ENCODE data around the gene VPS8.
A peak's percentile ranks its signal among the peaks of the same experiment; 100 is the strongest.

Gene VPS8

DNA sequence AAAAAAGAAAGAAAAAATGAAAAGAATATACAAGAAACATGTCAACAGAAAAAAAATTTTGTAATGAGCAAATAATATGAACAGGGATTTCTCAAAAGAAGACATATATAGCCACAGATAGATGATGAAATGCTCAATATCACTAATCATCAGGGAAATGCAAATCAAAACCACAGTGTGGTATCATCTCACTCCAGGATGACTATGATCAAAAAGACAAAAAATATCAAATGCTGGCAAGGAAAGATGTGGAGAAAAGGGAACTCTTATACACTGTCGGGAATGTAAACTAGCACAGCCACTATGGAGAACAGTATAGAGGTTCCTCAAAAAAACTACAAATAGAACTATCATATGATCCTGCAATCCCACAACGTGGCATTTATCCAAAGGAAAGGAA lies 246.8 kb downstream of the VPS8 start:
- DNase-seq: no peak
- Histone ChIP-seq H3K27me3 (replicated peaks) (no peaks in the 10 kb centered on the region), H3K4me3 (ENCODE audit: low read depth, low read length) (no peak overlapping the region), H3K36me3 (replicated peaks) (no peaks in the 10 kb centered on the region), H3K27ac (no peak overlapping the region)
- in situ Hi-C loops (cut with HindIII; ENCODE audit: low pct_ligation_motif_present, low sequenced_read_pairs): no loop called here
- TF ChIP-seq, protein P1, sequence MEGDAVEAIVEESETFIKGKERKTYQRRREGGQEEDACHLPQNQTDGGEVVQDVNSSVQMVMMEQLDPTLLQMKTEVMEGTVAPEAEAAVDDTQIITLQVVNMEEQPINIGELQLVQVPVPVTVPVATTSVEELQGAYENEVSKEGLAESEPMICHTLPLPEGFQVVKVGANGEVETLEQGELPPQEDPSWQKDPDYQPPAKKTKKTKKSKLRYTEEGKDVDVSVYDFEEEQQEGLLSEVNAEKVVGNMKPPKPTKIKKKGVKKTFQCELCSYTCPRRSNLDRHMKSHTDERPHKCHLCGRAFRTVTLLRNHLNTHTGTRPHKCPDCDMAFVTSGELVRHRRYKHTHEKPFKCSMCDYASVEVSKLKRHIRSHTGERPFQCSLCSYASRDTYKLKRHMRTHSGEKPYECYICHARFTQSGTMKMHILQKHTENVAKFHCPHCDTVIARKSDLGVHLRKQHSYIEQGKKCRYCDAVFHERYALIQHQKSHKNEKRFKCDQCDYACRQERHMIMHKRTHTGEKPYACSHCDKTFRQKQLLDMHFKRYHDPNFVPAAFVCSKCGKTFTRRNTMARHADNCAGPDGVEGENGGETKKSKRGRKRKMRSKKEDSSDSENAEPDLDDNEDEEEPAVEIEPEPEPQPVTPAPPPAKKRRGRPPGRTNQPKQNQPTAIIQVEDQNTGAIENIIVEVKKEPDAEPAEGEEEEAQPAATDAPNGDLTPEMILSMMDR (IDR thresholded peaks at IDR 0.05; ENCODE audit: low read depth, low read length, missing control alignments): no peak

DNA sequence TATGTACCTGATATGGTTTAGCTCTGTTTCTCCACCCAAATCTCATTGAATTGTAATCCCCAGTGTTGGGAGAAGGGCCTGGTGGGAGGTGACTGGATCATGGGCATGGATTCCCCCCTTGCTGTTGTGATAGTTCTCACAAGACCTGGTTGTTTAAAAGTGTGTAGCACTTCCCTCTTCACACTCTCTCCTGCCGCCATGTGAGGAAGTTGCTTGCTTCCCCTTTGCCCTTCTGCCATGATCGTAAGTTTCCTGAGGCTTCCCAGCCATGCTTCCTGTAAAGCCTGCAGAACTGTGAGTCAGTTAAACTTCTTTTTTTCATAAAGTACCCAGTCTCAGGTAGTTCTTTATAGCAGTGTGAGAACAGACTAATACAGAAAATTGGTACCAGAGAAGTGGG lies 247.8 kb downstream of the VPS8 start:
- Histone ChIP-seq H3K4me3 (ENCODE audit: low read depth, low read length) (no peak overlapping the region), H3K27me3 (replicated peaks) (no peaks in the 10 kb centered on the region), H3K36me3 (replicated peaks) (no peaks in the 10 kb centered on the region), H3K27ac (no peak overlapping the region)
- DNase-seq: no peak
- TF ChIP-seq, protein P1 (IDR thresholded peaks at IDR 0.05; ENCODE audit: low read depth, low read length, missing control alignments): no peak
- in situ Hi-C loops (cut with HindIII; ENCODE audit: low pct_ligation_motif_present, low sequenced_read_pairs): no loop called here

DNA sequence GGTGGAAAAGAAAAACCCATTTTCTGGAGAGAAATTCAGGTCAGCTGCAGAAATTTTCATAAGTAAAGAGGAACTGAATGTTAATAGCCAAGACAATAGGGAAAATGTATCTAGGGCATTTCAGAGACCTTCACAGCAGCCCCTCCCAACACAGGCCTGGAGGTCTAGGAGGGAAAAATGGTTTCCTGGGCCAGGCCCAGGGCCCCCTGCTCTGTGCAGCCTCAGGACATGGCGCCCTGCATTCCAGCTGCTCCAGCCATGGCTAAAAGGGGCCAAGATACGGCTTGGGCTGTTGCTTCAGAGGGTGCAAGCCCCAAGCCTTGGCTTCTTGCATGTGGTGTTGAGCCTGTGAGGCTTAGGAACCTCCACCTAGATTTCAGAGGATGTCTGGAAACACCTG lies 248.7 kb downstream of the VPS8 start:
- Histone ChIP-seq H3K36me3 (replicated peaks) (no peaks in the 10 kb centered on the region), H3K4me3 (ENCODE audit: low read depth, low read length) (no peak overlapping the region), H3K27ac (no peak overlapping the region), H3K27me3 (replicated peaks) (no peaks in the 10 kb centered on the region)
- in situ Hi-C loops (cut with HindIII; ENCODE audit: low pct_ligation_motif_present, low sequenced_read_pairs): no loop called here
- TF ChIP-seq, protein P1 (IDR thresholded peaks at IDR 0.05; ENCODE audit: low read depth, low read length, missing control alignments): no peak
- no peak for DNase-seq

DNA sequence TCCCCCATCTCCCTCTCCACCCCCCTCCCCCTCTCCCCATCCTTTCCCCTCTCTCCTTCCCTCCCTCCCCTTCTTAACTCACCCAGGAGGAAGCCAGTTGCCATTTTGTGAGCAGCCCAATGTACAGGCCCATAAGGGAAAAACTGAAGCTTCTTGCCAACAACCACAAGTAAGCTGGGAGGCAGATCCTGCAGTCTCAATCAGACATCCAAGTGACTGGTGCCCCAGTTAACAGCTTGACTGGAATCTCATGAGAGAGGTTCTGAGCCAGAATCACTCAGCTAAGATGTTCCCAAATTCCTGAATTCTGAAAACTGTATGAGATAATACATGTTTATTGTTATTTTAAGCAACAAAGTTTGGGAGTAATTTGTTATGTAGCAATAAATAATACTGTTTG lies 250.2 kb downstream of the VPS8 start:
- TF ChIP-seq, protein P1 (IDR thresholded peaks at IDR 0.05; ENCODE audit: low read depth, low read length, missing control alignments): no peak

DNA sequence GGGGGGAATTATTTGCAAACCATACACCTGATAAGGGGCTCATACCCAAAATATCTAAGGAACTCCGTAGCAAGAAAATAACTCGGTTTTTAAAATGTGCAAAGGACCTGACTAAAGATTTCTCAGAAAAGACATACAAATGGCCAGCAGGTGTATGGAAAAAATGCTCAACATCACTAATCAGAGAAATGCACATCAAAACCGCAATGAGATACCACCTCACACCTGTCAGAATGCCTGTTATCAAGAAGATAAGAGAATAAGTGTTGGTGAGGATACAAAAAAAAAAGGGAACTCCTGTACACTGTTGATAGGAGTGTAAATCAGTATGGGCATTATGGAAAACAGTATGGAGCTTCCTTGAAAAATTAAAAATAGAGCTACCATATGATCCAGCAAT lies 251.5 kb downstream of the VPS8 start:
- TF ChIP-seq, protein P1 (IDR thresholded peaks at IDR 0.05; ENCODE audit: low read depth, low read length, missing control alignments): no peak
- Histone ChIP-seq H3K4me3 (ENCODE audit: low read depth, low read length) (no peak overlapping the region), H3K27ac (no peak overlapping the region), H3K27me3 (replicated peaks) (no peaks in the 10 kb centered on the region), H3K36me3 (replicated peaks) (no peaks in the 10 kb centered on the region)
- in situ Hi-C loops (cut with HindIII; ENCODE audit: low pct_ligation_motif_present, low sequenced_read_pairs): no loop called here
- no peak for DNase-seq

More for the DNA sequence above, 250.2 kb downstream of the VPS8 start:
- H3K27me3 ChIP-seq (replicated peaks): no peaks in the 10 kb centered on the region
- H3K27ac ChIP-seq: no peak overlapping the region
- no peaks in the 10 kb centered on the region for H3K36me3 ChIP-seq (replicated peaks)
- no peak overlapping the region for H3K4me3 ChIP-seq (ENCODE audit: low read depth, low read length)
- in situ Hi-C loops (cut with HindIII; ENCODE audit: low pct_ligation_motif_present, low sequenced_read_pairs): no loop called here
- DNase-seq: no peak

DNA sequence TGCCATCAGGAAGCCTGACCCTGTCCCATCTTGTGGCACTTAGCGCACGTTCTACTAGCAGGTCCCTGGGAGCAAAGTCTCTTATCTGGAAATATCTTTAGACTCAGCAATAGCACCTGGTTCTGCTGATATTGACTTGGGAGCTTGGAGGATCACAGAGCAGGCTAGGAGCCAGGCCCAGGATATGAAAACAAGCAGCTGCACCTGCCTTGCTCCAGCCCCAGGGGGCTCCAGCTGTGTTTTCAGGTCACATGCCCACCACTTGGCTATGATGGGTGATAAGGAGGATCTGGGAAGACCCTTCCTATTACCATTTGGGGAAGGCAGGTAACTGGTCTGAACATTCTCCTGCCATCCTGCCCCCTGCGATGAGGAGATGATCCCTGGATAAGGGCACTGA lies 253.1 kb downstream of the VPS8 start:
- in situ Hi-C loops (cut with HindIII; ENCODE audit: low pct_ligation_motif_present, low sequenced_read_pairs): no loop called here
- no peak for DNase-seq
- no peak overlapping the region for H3K4me3 ChIP-seq (ENCODE audit: low read depth, low read length)
- TF ChIP-seq, protein P1 (IDR thresholded peaks at IDR 0.05; ENCODE audit: low read depth, low read length, missing control alignments): peak; percentile 15
- no peaks in the 10 kb centered on the region for H3K36me3 ChIP-seq (replicated peaks)
- no peak overlapping the region for H3K27ac ChIP-seq
- H3K27me3 ChIP-seq (replicated peaks): no peaks in the 10 kb centered on the region
